HEK293T (cell line): ENCODE data around the gene SNTG2.

ENCODE experiments used
- CTCF ChIA-PET: fragments of 350-600 bp; formaldehyde crosslinking; extraction: SDS; loops from one replicate; lab custom pipeline; 2021; ENCODE audit warnings: antibody characterized with exemption, inconsistent platforms; lab: Yijun Ruan, JAX
- POLR2A ChIA-PET: fragments of 350-600 bp; formaldehyde crosslinking; extraction: SDS; loops from one replicate; lab custom pipeline; 2020; ENCODE audit warnings: antibody characterized with exemption, inconsistent platforms; lab: Yijun Ruan, JAX
- DNase-seq: peaks from one replicate; pipeline ENCODE4 v3.0.0; 2012; ENCODE audit warnings: mixed read lengths; ENCODE audit errors: extremely low spot score
- ARNT ChIP-seq: fragments of 450-650 bp; IDR thresholded peaks from 2 replicates; pipeline ENCODE4 v1.6.1; 2017; ENCODE audit warnings: mild to moderate bottlenecking
- BHLHE40 ChIP-seq: fragments of 450-650 bp; IDR thresholded peaks from 2 replicates; pipeline ENCODE4 v1.6.1; 2016; ENCODE audit warnings: mild to moderate bottlenecking, moderate library complexity, borderline replicate concordance
- CTBP1 ChIP-seq: fragments of 450-650 bp; IDR thresholded peaks from 2 replicates; pipeline ENCODE4 v1.6.1; 2016; ENCODE audit warnings: borderline replicate concordance
- ELF4 ChIP-seq: fragments of 450-650 bp; IDR thresholded peaks from 2 replicates; pipeline ENCODE4 v1.6.1; 2017; ENCODE audit warnings: antibody characterized with exemption
- FOXA1 ChIP-seq: fragments of 450-650 bp; IDR thresholded peaks from 2 replicates; pipeline ENCODE4 v1.6.1; 2016; ENCODE audit warnings: mild to moderate bottlenecking
- FOXK2 ChIP-seq: fragments of 450-650 bp; IDR thresholded peaks from 2 replicates; pipeline ENCODE4 v1.6.1; 2016; ENCODE audit warnings: mild to moderate bottlenecking
- FOXM1 ChIP-seq: fragments of 450-650 bp; IDR thresholded peaks from 2 replicates; pipeline ENCODE4 v1.6.1; 2017; ENCODE audit warnings: mild to moderate bottlenecking, borderline replicate concordance
- HDGF ChIP-seq: fragments of 450-650 bp; IDR thresholded peaks from 2 replicates; pipeline ENCODE4 v1.6.1; 2017; ENCODE audit warnings: antibody characterized with exemption, borderline replicate concordance
- L3MBTL2 ChIP-seq: fragments of 450-650 bp; conservative IDR thresholded peaks from 2 replicates; pipeline ENCODE4 v1.6.1; 2016; ENCODE audit warnings: mild to moderate bottlenecking
- LEF1 ChIP-seq: fragments of 450-650 bp; IDR thresholded peaks from 2 replicates; pipeline ENCODE4 v1.6.1; 2017; ENCODE audit warnings: mild to moderate bottlenecking, borderline replicate concordance
- NFRKB ChIP-seq: fragments of 450-650 bp; IDR thresholded peaks from 2 replicates; pipeline ENCODE4 v1.6.1; 2016; ENCODE audit warnings: mild to moderate bottlenecking, moderate library complexity
- SP1 ChIP-seq: fragments of 450-650 bp; IDR thresholded peaks from 2 replicates; pipeline ENCODE4 v1.6.1; 2017
- SUZ12 ChIP-seq: fragments of 450-650 bp; IDR thresholded peaks from 2 replicates; pipeline ENCODE4 v1.6.1; 2016; ENCODE audit warnings: mild to moderate bottlenecking
- TARDBP ChIP-seq: fragments of 450-650 bp; IDR thresholded peaks from 2 replicates; pipeline ENCODE4 v1.6.1; 2016
- ZNF384 ChIP-seq: fragments of 450-650 bp; IDR thresholded peaks from 2 replicates; pipeline ENCODE4 v1.6.1; 2016
- TF ChIP-seq, protein P1 (sequence below): fragments of 450-650 bp; IDR thresholded peaks from 2 replicates; pipeline ENCODE4 v1.6.1; 2016

The SNTG2 gene

DNA sequence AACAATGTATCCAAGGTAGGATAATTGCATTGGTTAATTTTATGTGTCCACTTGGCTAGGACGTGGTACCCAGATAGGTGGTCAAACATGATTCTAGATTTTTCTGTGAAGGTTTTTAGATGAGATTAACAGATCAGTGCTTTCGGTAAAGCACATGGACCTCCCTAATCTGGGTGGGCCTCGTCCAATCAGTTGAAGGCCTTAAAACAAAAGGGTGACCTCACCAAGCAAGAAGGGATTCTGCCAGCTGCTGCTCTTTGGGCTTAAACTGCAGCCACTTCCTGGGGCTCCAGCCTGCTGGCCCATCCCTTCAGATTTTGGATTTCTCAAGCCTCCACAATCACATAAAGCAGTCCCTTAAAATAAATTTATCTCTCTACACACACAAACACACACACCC, 236.5 kb downstream of the SNTG2 start:
- ChIA-PET CTCF (no interaction called here), POLR2A (no interaction called here)
- TF ChIP-seq ZNF384 (no peak), FOXK2 (no peak)
- DNase-seq: no peak

DNA sequence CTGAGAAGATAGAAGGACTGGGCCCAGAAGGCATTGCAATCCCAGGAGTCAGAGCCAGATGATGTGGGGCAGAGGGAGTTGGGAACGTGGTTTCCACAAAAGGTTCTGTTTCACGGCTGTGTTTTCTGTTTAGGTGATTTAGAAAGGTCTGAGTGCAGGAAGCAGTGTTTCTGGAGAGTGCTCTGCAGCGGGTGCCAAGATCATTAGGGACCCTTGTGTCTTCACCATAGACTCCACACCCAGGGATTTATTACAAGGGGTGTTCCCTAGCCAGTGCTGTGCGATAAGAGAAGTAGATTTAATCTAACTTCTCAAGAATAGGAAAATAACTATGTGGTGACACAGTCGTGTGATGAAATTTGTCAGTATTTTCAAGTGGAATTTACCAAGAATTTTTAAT, 241.5 kb downstream of the SNTG2 start:
- ChIA-PET CTCF (no interaction called here), POLR2A (no interaction called here)
- DNase-seq: no peak
- TF ChIP-seq FOXK2 (no peak), ELF4 (no peak), NFRKB (no peak), SP1 (no peak), TARDBP (no peak)

DNA sequence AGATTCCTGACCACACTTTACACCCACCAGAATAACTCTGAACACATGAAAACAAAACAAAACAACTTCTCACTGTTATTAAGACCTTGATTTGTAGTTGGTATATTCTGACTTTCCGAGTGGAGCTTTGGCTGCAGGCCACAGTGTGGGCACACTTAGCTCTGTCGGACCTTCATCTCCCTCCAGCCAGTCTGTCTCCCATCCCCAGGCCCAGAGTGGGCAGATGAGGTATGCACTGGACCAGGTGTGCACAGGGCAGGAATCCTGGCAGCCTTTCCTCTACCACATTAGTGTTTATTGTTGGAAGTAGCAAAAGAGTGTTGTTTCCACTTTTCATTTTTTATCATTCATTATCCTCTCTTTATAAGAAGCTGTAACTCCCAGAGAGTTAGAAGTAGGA, 243.2 kb downstream of the SNTG2 start:
- no peak for DNase-seq
- ChIA-PET CTCF (no interaction called here), POLR2A (no interaction called here)
- TF ChIP-seq L3MBTL2: no peak
- no peak for TF ChIP-seq SUZ12
- TF ChIP-seq CTBP1: no peak
- no peak for TF ChIP-seq FOXA1
- no peak for TF ChIP-seq TARDBP
- TF ChIP-seq NFRKB: no peak
- TF ChIP-seq ZNF384: no peak
- TF ChIP-seq LEF1: no peak
- TF ChIP-seq BHLHE40: no peak
- no peak for TF ChIP-seq FOXM1
- TF ChIP-seq ARNT: no peak
- TF ChIP-seq HDGF: no peak
- TF ChIP-seq SP1: no peak

DNA sequence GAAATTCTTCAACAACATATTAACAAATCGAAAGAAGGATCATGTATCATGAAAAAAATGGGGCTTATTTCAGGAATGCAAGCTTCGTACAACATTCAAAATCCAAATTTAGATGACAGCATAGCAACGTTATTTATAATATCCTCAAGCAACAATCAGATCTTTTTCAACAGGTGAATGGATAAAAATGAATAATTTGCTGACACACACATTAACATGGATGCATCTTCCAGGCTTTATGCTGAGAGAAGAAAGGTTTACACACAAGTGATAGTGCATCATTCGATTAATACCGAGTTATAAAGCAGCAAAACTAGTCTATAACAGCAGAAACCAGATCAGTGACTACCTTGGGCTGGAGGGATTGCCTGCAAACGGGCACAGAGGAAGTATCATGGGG, 253.1 kb downstream of the SNTG2 start:
- ChIA-PET CTCF (no interaction called here), POLR2A (no interaction called here)
- no peak for DNase-seq
- TF ChIP-seq ARNT (no peak), FOXK2 (no peak)

DNA sequence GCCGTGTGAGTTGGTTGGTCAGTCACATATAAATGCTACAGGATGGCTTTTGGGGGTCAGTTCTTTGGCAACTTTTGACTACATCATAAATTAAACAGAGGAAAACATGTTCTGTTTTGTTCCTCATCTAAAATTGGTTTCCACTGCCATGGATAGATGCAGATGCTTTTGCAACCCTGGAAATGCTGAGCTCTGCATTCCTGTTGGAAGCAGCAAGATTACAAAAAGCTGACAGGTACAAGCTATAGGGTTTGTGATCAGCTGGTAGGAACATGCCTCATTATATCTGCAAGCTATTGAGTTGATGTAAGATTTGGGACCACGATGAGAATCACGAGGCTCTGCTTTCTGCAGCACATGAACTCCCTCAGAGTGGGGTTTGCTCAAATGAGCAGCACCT, 255.2 kb downstream of the SNTG2 start:
- CTCF ChIA-PET: no interaction called here
- TF ChIP-seq SUZ12: no peak
- no peak for TF ChIP-seq ARNT
- no peak for TF ChIP-seq NFRKB
- TF ChIP-seq SP1: no peak
- TF ChIP-seq ELF4: no peak
- TF ChIP-seq TARDBP: no peak
- POLR2A ChIA-PET: no interaction called here
- no peak for DNase-seq

DNA sequence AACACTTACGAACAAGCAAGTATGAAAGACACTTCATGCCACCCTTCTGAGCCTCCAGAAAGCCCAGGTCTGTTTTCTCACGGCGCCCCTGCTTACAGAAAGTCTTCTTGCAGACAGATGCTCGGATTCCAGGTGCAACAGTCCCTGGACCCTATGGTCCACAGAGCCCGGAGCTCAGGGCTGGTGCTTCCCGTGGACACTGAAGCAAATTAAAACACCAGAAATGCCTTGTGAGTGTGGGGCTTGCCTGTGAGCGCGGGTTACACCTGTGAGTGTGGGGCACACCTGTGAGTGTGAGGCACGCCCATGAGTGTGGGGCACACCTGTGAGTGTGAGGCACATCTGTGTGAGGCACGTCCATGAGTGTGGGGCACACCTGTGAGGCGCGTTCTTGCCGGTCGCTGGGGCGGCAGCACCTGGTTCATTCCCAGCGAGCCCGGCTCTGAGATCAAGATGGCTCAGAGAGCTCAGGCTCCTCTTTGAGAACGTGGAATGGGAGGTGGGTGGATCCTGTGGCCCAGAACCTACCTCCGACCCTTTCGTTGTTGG, 257.4 kb downstream of the SNTG2 start:
- TF ChIP-seq FOXM1 (no peak), ELF4 (no peak), FOXK2 (no peak), NFRKB (no peak), SUZ12 (no peak), ARNT (no peak), ZNF384 (no peak), HDGF (no peak), CTBP1 (no peak)
- TF ChIP-seq, protein P1, sequence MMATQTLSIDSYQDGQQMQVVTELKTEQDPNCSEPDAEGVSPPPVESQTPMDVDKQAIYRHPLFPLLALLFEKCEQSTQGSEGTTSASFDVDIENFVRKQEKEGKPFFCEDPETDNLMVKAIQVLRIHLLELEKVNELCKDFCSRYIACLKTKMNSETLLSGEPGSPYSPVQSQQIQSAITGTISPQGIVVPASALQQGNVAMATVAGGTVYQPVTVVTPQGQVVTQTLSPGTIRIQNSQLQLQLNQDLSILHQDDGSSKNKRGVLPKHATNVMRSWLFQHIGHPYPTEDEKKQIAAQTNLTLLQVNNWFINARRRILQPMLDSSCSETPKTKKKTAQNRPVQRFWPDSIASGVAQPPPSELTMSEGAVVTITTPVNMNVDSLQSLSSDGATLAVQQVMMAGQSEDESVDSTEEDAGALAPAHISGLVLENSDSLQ: no peak
- no peak for DNase-seq
- CTCF ChIA-PET: interaction anchor here (0.6 kb wide), 1 partner anchor 85 kb away, joined by 4 read pairs; no protein-coding TSS in a partner anchor
- POLR2A ChIA-PET: no interaction called here

DNA sequence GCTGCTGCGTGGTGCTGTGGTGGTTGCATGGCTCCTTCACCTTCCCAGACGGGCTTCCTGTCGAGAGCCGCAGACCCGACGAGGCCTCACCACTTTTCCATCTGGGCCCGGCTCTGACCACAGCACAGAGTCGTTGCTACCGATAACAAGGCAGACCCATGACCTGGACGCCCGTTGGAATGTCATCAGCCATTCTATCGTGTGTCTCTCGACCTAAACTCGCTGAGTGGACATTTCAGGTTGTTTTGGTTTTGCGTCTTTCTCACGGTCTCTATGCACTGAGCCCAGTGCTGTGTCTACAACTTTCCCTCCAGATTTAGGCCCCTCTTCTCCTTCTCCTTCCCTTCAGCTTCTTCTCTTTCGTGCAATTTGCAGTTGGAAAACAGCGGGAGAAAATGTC, 257.9 kb downstream of the SNTG2 start:
- TF ChIP-seq SUZ12 (no peak), ARNT (no peak), TARDBP (no peak), FOXK2 (no peak), FOXA1 (no peak), BHLHE40 (no peak), CTBP1 (no peak), SP1 (no peak), HDGF (no peak), LEF1 (no peak), ZNF384 (no peak), ELF4 (no peak), FOXM1 (no peak), NFRKB (no peak), L3MBTL2 (no peak)
- TF ChIP-seq, protein P1: no peak
- POLR2A ChIA-PET: no interaction called here
- DNase-seq: no peak
- CTCF ChIA-PET: no interaction called here

DNA sequence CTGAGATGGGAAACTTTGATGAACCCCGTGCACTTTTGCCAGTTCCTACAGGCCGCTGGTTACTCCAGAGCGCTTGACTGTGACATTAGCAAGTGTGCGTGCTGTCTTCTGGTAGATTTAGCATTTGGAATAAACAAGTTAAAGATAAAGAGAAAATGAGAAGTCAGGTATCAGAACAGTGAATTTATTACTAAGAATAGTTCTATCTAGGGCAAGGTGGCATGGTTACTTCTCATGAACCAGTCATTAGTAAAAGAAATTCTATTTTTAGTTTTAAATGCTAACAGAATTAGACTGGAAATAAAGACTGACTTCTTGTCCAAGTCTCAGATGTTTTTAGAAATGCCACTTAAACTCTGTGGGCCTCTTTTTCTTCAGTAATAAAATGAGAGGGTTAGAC, 258.6 kb downstream of the SNTG2 start:
- no peak for DNase-seq
- no peak for TF ChIP-seq SUZ12
- TF ChIP-seq ZNF384: no peak
- TF ChIP-seq ARNT: no peak
- TF ChIP-seq, protein P1: no peak
- no peak for TF ChIP-seq LEF1
- no peak for TF ChIP-seq SP1
- no peak for TF ChIP-seq FOXA1
- no peak for TF ChIP-seq CTBP1
- TF ChIP-seq HDGF: no peak
- no peak for TF ChIP-seq FOXM1
- TF ChIP-seq FOXK2: no peak
- no peak for TF ChIP-seq ELF4
- TF ChIP-seq L3MBTL2: no peak
- no peak for TF ChIP-seq TARDBP
- ChIA-PET CTCF (no interaction called here), POLR2A (no interaction called here)
